ENCODE results near the gene IGFL1.

DNA sequence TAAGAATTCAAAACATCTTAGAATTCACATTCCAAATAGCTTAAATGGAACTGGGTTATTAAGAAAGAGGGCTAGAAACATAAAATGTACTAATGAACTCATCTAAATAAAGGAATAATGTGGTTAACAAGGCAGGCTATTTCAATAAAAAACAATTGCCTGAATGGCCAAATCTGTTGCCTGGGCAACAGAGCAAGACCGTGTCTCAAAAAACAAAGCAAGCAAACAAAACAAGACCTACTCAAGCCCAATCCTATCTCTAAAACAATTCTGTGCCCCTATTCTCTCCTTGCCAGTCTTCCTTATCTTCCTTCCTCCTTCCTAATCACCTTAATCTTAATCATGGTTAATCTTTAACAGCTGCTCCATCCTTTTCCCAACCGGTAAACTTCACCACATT is 12.1 kb downstream of the IGFL1 start:
- TF ChIP-seq CTCF (IDR thresholded peaks at IDR 0.05) (no peak), POLR2AphosphoS5 (IDR thresholded peaks at IDR 0.05) (no peak)

Data from gastroesophageal sphincter (tissue), 3 donors.